HG03095 (cell line): Measurements from ENCODE around the gene CDCP2.
"Not testable (repeated sequence)": the region's sequence is repeated elsewhere in the genome, so short reads cannot be mapped to it uniquely, and the experiment has no call there.

Experiments used
- ATAC-seq: cut with Tn5 transposase; IDR thresholded peaks from one replicate; pipeline ENCODE4 v1.9.1; 2021; ENCODE audit warnings: moderate library complexity; ENCODE audit not compliant: unreplicated experiment

The CDCP2 gene

DNA sequence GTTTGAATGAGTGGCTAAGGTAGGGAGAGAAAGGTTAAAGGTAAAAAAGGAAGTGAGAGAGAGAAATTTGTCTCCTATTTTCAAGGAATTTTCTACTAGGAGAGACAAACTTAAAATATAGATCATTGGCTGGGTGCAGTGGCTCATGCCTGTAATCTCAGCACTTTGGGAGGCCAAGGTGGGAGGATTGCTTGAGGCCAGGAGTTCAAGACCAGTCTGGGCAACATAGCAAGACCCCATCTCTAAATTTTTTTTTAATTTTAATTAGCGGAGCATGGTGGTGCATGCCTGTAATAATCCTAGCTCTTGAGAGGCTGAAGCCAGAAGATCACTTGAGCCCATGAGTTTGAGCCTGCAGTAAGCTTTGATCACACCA lies 58.1 kb downstream of the CDCP2 start:
- not testable (repeated sequence) for ATAC-seq

DNA sequence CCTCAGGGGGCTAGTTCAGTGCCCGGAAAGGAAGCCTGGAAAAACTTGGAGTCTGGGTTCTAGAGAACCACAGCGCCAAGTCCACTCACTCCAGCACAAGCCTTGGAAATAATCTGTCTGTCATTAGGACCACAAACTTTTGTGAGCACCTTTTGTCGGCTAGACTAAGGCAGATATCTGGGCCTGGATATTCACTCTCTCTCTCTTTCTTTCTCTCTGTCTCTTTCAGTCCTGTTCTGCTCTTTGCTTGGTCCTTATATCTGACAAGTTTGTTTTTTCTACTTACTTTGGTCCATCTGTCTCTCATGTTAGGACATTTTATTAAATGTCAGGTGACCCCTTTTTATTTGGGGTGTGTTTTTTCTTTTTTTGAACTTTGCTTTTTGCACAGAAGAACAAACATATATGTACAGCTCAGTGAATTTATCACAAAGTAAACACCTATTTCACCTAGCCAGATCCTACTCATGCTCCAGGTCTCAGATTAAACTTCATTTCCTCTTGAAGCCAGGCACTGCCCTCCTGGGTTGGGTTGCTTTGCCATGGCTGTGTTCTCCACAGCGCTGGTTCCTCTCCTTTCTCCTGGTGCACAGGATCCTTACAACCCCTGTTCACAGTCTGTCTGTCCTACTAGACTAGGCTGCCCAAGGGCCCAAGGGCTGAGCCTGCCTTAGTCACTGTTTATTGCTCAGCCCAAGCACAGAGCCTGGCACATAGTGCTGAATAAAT lies 58.6 kb downstream of the CDCP2 start:
- no peak for ATAC-seq

DNA sequence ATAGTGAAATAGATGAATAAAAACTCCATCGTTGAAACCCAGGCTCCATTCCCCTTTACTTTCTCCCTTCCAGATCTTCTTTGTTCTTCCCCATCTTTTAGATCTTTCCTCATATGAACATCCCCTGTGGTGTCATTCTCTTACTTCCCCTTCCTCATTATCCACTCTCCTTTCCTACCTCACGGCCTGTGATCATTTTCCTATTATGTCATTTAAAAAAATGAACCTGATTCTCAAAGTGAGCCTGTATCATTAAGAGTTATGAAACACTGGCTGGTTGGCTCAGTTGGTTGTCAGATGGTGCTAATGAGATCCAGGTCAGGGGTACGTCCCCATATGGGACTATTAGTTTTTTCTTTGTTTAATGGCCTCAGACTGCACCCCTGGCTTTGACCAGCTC lies 61.1 kb downstream of the CDCP2 start:
- ATAC-seq = no peak

DNA sequence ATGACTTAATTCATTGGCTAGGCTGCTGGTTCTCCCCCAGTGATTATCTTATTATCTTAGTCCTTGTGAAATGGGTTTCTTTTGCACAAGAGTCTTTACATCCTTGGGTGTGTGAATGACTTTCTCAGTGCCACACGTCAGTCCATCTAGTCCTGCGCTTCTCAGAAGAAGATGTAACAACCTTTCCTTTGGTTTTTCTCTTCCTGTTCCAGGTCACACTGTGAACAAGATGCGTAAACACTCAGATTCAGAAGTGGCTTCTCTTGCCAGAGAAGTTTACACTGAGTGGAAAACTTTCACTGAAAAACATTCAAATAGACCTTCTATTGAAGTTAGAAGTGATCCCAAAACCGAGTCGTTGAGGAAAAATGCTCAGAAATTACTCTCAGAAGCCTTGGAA lies 64.4 kb downstream of the CDCP2 start:
- no peak for ATAC-seq

DNA sequence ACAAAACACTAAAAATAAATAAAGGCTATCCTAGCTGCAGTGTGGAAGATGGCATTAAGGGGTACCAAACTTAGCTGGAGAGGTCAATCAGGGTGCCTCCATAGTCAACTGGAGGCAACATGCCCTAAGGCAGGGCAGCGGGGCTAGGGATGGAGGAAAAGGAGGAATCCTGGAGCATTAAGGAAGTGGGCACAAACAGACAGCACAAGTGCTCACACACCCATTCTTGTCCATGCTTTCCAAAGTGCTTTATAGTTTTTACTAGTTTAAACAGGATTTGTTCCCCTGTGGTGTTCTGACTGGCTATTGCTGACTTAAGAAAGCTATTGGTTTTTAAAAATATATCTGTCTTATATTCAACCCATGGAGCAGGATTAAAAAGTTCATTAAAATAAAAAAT lies 66.0 kb downstream of the CDCP2 start:
- ATAC-seq = no peak

DNA sequence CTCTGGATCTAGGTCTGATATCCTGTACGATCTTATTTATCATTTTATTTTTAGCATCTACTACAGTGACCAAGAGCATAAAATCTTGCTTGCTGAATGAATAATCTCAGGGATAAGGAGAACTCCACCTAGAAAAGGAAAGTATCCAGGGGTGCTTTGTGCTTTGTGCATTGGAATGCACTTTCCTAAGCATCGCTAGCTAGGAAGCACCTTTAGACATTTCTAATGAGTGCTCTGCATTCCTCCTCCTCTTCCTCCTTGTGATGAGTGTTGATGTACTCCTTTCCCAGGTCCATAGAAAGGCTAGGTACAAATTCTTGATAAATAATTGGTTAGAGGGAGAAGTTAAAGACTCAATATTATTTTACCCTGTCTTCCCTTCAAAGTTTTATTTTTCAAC lies 68.0 kb downstream of the CDCP2 start:
- no peak for ATAC-seq
